Stimulated activated CD4-positive, alpha-beta T cell treated with anti-CD3 and anti-CD28 coated beads, Interleukin-4, amount 100 ng/mL, for 24 hours (primary cell): ENCODE data around the gene CTSC.

ENCODE experiments used
- DNase-seq: peaks from one replicate; pipeline ENCODE4 v3.0.0-alpha.2; 2020

The CTSC gene

GRCh38 chr11:88315015-88315414 lies 22.5 kb downstream of the CTSC start:
- no peak for DNase-seq

GRCh38 chr11:88313441-88313840 lies 24.1 kb downstream of the CTSC start:
- no peak for DNase-seq

- no peak for DNase-seq
Observed at GRCh38 chr11:88312628-88313027, 24.9 kb downstream of the CTSC start.

- DNase-seq, result no peak
Observed at GRCh38 chr11:88310246-88310645, 27.3 kb downstream of the CTSC start.

- DNase-seq, result no peak
Observed at GRCh38 chr11:88308576-88308975, 29.0 kb downstream of the CTSC start.

- no peak for DNase-seq
Observed at GRCh38 chr11:88307749-88308425, 29.6 kb downstream of the CTSC start.

GRCh38 chr11:88306785-88307184 lies 30.8 kb downstream of the CTSC start:
- no peak for DNase-seq

- DNase-seq, result no peak
Observed at GRCh38 chr11:88305430-88305829, 32.1 kb downstream of the CTSC start.

- DNase-seq, result no peak
Observed at GRCh38 chr11:88304352-88304751, 33.2 kb downstream of the CTSC start.

- DNase-seq, result no peak
Observed at GRCh38 chr11:88303037-88303436, 34.5 kb downstream of the CTSC start.

- no peak for DNase-seq
Observed at GRCh38 chr11:88301488-88302140, 35.9 kb downstream of the CTSC start.

- DNase-seq, result no peak
Observed at GRCh38 chr11:88300888-88301487, 36.5 kb downstream of the CTSC start.

GRCh38 chr11:88297863-88298262 lies 39.7 kb downstream of the CTSC start:
- DNase-seq, result no peak

- no peak for DNase-seq
Observed at GRCh38 chr11:88297421-88297820, 40.1 kb downstream of the CTSC start.

- DNase-seq, result no peak
Observed at GRCh38 chr11:88295028-88295427, 42.5 kb downstream of the CTSC start.

GRCh38 chr11:88293931-88294330 lies 43.6 kb downstream of the CTSC start:
- DNase-seq, result no peak

- DNase-seq, result no peak
Observed at GRCh38 chr11:88292171-88292843, 45.2 kb downstream of the CTSC start.

- DNase-seq, result no peak
Observed at GRCh38 chr11:88288560-88288959, 49.0 kb downstream of the CTSC start.

GRCh38 chr11:88284336-88285050 lies 53.0 kb downstream of the CTSC start:
- DNase-seq, result no peak

GRCh38 chr11:88282747-88283515 lies 54.6 kb downstream of the CTSC start:
- no peak for DNase-seq

- no peak for DNase-seq
Observed at GRCh38 chr11:88281317-88281712, 56.2 kb downstream of the CTSC start.

- DNase-seq, result no peak
Observed at GRCh38 chr11:88280673-88281316, 56.7 kb downstream of the CTSC start.
